PFSK-1 (cell line): ENCODE measurements around the gene AJAP1.

Source experiments
- FOXP2 ChIP-seq: optimal IDR thresholded peaks from 2 replicates; pipeline ENCODE3; 2011; ENCODE audit warnings: borderline replicate concordance, control low read depth, inconsistent platforms; ENCODE audit not compliant: insufficient read depth; ENCODE audit errors: extremely low read length, extremely low read depth
- POLR2AphosphoS5 ChIP-seq: IDR thresholded peaks from 2 replicates; pipeline ENCODE4 v1.6.1; 2012; ENCODE audit warnings: low read depth, mild to moderate bottlenecking, control low read depth, low read length, moderate library complexity
- REST ChIP-seq, 2 experiments: IDR thresholded peaks; 2 replicates each; pipeline versions ENCODE4 v1.6.1 to v1.8.0; 2011 to 2012; ENCODE audit warnings: low read depth in 2 of 2, low read length in 2 of 2, control low read depth in 1 of 2, inconsistent platforms in 1 of 2, mild to moderate bottlenecking in 1 of 2, moderate library complexity in 1 of 2; ENCODE audit not compliant: insufficient read depth in 1 of 2
- SIN3A ChIP-seq: IDR thresholded peaks from 2 replicates; pipeline ENCODE4 v1.6.1; 2012; ENCODE audit warnings: mild to moderate bottlenecking, low read length, moderate library complexity, borderline replicate concordance; ENCODE audit not compliant: insufficient read depth
- TAF1 ChIP-seq: IDR thresholded peaks from 2 replicates; pipeline ENCODE4 v1.6.1; 2012; ENCODE audit warnings: low read length, control low read depth, borderline replicate concordance; ENCODE audit not compliant: insufficient read depth

Gene AJAP1

GRCh38 chr1:4734791-4735190, 80.4 kb downstream of the AJAP1 start:
- TF ChIP-seq POLR2AphosphoS5 (no peak), FOXP2 (no peak), SIN3A (no peak), TAF1 (no peak), REST (IDR thresholded peaks at IDR 0.05; ENCODE audit: insufficient read depth in 1 of 2, low read depth in 2 of 2, low read length in 2 of 2) (no peak)

DNA sequence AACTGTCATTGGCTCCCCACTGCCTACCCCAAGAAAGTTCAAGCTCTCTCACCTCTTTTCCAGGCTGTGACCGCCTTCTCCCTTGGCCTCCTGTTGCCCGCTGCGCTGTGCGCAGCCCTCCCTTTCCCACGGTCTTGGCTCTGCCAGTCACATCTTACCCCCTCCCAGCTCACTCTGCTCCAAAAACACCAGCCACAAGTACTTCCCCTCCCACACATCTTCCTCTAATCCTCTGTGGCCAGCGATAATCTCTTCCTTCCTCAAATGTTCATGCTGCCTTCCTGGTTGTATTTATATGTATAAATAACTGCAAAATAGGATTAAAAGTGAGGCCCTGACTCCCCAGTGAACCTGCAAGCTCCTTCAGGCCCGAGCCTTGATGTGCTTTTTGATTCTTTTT, 81.8 kb downstream of the AJAP1 start:
- TF ChIP-seq FOXP2 (no peak), TAF1 (no peak), SIN3A (no peak), POLR2AphosphoS5 (no peak), REST (IDR thresholded peaks at IDR 0.05; ENCODE audit: insufficient read depth in 1 of 2, low read depth in 2 of 2, low read length in 2 of 2) (no peak)

DNA sequence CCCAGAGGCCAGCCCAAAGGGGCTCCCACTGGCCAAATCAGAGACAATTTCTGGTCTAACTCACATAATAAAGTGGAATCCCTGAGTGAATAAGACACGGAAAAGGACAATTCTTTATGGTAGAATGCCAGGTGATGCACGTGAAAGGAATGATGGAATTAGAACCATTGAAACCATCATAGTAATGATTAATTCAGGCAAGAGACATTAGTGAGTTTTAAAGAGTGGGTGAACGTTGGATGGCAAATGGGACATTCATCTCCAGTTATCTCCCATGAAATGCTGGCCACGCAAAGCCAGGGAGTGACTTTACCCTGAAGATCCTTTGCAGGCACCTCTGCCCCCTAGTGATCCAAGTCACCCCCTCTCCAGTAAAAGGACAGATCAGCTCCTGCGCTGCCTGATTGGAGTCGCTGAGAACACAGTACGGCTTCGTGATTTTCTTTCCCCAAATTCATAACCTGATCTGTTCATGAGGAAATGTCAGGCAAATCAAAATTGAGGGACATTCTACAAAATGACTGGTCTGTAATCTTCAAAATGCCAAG, 87.5 kb downstream of the AJAP1 start:
- no peak for TF ChIP-seq REST (IDR thresholded peaks at IDR 0.05; ENCODE audit: insufficient read depth in 1 of 2, low read depth in 2 of 2, low read length in 2 of 2)
- no peak for TF ChIP-seq SIN3A
- no peak for TF ChIP-seq POLR2AphosphoS5
- no peak for TF ChIP-seq FOXP2
- TF ChIP-seq TAF1 = no peak

GRCh38 chr1:4743978-4744750, 89.8 kb downstream of the AJAP1 start:
- TF ChIP-seq REST (IDR thresholded peaks at IDR 0.05; ENCODE audit: insufficient read depth in 1 of 2, low read depth in 2 of 2, low read length in 2 of 2) (no peak), POLR2AphosphoS5 (no peak), TAF1 (no peak), SIN3A (no peak), FOXP2 (no peak)
